ENCODE data around the gene KCTD20. TPM values are rescaled to one million over a fixed set of nuclear protein-coding genes. Genes with fewer than 3 reads are reported as not detected.
A peak's percentile ranks its signal among the peaks of the same experiment; 100 is the strongest.

Gene KCTD20
- total and polyA plus RNA-seq, 2 of the 13 experiments (the other 11 are each of a cell fraction or from before 2014, with no cell fraction given) = 52.7 to 67.1 TPM

DNA sequence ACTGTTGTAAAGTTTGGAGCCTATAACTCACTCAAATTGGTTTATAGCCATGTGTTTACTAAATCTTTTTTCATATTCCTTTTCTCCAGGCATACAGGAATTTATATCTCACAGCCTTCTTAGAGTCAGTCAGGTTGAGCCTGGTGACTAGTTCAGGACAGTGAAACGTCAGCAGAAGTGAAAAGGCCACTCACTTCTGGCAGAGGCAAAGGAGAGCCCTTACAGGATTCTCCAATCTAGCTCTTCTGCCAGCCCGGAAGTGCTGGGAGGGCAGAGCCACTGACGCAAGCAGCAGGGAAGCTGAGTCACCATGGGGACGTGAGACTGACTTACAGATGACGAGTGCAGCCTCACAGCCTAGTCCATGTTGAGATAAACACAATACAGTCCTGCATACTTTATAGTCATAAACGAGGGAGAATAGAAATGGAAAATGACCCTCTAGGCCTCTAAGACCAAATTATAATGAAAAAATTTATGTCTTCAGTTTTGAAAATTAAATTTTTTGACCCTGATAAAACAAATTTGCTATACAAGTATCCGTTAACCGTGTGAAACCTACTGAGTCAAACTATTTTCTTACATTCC, 1.4 kb upstream of the KCTD20 start (continued):
- TF ChIP-seq ZNF670 (CRISPR knock-in tag; IDR thresholded peaks at IDR 0.05; ENCODE audit: borderline replicate concordance) (no peak), ZNF549 (CRISPR knock-in tag; IDR thresholded peaks at IDR 0.05) (no peak), ARNTL (CRISPR knock-in tag; IDR thresholded peaks at IDR 0.05) (no peak), ZXDC (CRISPR knock-in tag; IDR thresholded peaks at IDR 0.05) (no peak), BRCA1 (CRISPR knock-in tag; IDR thresholded peaks at IDR 0.05) (no peak), ZNF460 (CRISPR knock-in tag; IDR thresholded peaks at IDR 0.05; ENCODE audit: borderline replicate concordance) (no peak), ZNF12 (CRISPR knock-in tag; IDR thresholded peaks at IDR 0.05) (no peak; the same call in 1 of the 2 replicates), SCMH1 (CRISPR knock-in tag; IDR thresholded peaks at IDR 0.05; ENCODE audit: borderline replicate concordance) (no peak), SP5 (CRISPR knock-in tag; IDR thresholded peaks at IDR 0.05; ENCODE audit: borderline replicate concordance, low read depth) (peak; percentile 41; the same call in 1 of the 2 replicates), BCL6 (CRISPR knock-in tag; IDR thresholded peaks at IDR 0.05) (peak; percentile 58)
- TF ChIP-seq, protein P1, sequence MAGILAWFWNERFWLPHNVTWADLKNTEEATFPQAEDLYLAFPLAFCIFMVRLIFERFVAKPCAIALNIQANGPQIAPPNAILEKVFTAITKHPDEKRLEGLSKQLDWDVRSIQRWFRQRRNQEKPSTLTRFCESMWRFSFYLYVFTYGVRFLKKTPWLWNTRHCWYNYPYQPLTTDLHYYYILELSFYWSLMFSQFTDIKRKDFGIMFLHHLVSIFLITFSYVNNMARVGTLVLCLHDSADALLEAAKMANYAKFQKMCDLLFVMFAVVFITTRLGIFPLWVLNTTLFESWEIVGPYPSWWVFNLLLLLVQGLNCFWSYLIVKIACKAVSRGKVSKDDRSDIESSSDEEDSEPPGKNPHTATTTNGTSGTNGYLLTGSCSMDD (CRISPR knock-in tag; IDR thresholded peaks at IDR 0.05) = no peak
- TF ChIP-seq, protein P2, sequence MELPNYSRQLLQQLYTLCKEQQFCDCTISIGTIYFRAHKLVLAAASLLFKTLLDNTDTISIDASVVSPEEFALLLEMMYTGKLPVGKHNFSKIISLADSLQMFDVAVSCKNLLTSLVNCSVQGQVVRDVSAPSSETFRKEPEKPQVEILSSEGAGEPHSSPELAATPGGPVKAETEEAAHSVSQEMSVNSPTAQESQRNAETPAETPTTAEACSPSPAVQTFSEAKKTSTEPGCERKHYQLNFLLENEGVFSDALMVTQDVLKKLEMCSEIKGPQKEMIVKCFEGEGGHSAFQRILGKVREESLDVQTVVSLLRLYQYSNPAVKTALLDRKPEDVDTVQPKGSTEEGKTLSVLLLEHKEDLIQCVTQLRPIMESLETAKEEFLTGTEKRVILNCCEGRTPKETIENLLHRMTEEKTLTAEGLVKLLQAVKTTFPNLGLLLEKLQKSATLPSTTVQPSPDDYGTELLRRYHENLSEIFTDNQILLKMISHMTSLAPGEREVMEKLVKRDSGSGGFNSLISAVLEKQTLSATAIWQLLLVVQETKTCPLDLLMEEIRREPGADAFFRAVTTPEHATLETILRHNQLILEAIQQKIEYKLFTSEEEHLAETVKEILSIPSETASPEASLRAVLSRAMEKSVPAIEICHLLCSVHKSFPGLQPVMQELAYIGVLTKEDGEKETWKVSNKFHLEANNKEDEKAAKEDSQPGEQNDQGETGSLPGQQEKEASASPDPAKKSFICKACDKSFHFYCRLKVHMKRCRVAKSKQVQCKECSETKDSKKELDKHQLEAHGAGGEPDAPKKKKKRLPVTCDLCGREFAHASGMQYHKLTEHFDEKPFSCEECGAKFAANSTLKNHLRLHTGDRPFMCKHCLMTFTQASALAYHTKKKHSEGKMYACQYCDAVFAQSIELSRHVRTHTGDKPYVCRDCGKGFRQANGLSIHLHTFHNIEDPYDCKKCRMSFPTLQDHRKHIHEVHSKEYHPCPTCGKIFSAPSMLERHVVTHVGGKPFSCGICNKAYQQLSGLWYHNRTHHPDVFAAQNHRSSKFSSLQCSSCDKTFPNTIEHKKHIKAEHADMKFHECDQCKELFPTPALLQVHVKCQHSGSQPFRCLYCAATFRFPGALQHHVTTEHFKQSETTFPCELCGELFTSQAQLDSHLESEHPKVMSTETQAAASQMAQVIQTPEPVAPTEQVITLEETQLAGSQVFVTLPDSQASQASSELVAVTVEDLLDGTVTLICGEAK (IDR thresholded peaks at IDR 0.05) = no peak
- TF ChIP-seq, protein P2 (CRISPR knock-in tag; IDR thresholded peaks at IDR 0.05) = no peak
- TF ChIP-seq, protein P3, sequence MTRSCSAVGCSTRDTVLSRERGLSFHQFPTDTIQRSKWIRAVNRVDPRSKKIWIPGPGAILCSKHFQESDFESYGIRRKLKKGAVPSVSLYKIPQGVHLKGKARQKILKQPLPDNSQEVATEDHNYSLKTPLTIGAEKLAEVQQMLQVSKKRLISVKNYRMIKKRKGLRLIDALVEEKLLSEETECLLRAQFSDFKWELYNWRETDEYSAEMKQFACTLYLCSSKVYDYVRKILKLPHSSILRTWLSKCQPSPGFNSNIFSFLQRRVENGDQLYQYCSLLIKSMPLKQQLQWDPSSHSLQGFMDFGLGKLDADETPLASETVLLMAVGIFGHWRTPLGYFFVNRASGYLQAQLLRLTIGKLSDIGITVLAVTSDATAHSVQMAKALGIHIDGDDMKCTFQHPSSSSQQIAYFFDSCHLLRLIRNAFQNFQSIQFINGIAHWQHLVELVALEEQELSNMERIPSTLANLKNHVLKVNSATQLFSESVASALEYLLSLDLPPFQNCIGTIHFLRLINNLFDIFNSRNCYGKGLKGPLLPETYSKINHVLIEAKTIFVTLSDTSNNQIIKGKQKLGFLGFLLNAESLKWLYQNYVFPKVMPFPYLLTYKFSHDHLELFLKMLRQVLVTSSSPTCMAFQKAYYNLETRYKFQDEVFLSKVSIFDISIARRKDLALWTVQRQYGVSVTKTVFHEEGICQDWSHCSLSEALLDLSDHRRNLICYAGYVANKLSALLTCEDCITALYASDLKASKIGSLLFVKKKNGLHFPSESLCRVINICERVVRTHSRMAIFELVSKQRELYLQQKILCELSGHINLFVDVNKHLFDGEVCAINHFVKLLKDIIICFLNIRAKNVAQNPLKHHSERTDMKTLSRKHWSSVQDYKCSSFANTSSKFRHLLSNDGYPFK (CRISPR knock-in tag; IDR thresholded peaks at IDR 0.05; ENCODE audit: borderline replicate concordance) = 0 out of 2 replicates have a peak, but pooled peaks have one; percentile 27

Data from HepG2 (cell line).